Neural cell (in vitro differentiated cells): ENCODE measurements around the gene RIN3. TPM values are rescaled to one million over a fixed set of nuclear protein-coding genes. Genes with fewer than 3 reads are reported as not detected.

Experiments used
- H2AFZ ChIP-seq: fragments of 200-600, 300-800 bp; sonication (generic), shearing (Covaris generic); 2 replicates; pipeline ENCODE4 v1.6.0; 2014; ENCODE audit warnings: low read depth, mild to moderate bottlenecking, antibody characterized with exemption, low read length, moderate library complexity
- H3F3A ChIP-seq: fragments of 200-600 bp; shearing (Covaris generic); 2 replicates; pipeline ENCODE4 v1.6.1; 2016; ENCODE audit warnings: mild to moderate bottlenecking, moderate library complexity, mixed read lengths, antibody characterized with exemption, low read length; ENCODE audit not compliant: insufficient read depth, poor library complexity, severe bottlenecking
- H3K27ac ChIP-seq: fragments of 200-600, 300-800 bp; sonication (generic), shearing (Covaris generic); 2 replicates; pipeline ENCODE4 v1.5.1; 2014; ENCODE audit warnings: mild to moderate bottlenecking, low read length, moderate library complexity
- H3K27me3 ChIP-seq: fragments of 300-800, 200-600 bp; sonication (generic), shearing (Covaris generic); 2 replicates; pipeline ENCODE4 v1.6.0; 2014; ENCODE audit warnings: mild to moderate bottlenecking, low read depth, low read length, moderate library complexity; ENCODE audit not compliant: insufficient read depth
- H3K36me3 ChIP-seq: fragments of 300-800, 200-600 bp; sonication (generic), shearing (Covaris generic); 2 replicates; pipeline ENCODE4 v1.5.1; 2014; ENCODE audit warnings: mild to moderate bottlenecking, antibody characterized with exemption, low read length, moderate library complexity; ENCODE audit not compliant: insufficient read depth
- H3K4me2 ChIP-seq: fragments of 300-800, 200-600 bp; sonication (generic), shearing (Covaris generic); 2 replicates; pipeline ENCODE4 v1.6.0; 2014; ENCODE audit warnings: mild to moderate bottlenecking, low read length
- H3K4me3 ChIP-seq: fragments of 300-800, 200-600 bp; sonication (generic), shearing (Covaris generic); 2 replicates; pipeline ENCODE4 v1.5.1; 2014; ENCODE audit warnings: mild to moderate bottlenecking, low read length, moderate library complexity
- H3K79me2 ChIP-seq: fragments of 200-600 bp; shearing (Covaris generic); replicated peaks from 2 replicates; pipeline ENCODE4 v1.6.0; 2014; ENCODE audit warnings: mild to moderate bottlenecking, low read length, moderate library complexity; ENCODE audit not compliant: insufficient read depth
- H3K9ac ChIP-seq: fragments of 300-800, 200-600 bp; sonication (generic), shearing (Covaris generic); 2 replicates; pipeline ENCODE4 v1.6.1; 2016; ENCODE audit warnings: mild to moderate bottlenecking, low read length, mixed read lengths
- H3K9me2 ChIP-seq: fragments of 200-600 bp; shearing (Covaris generic); 2 replicates; pipeline ENCODE4 v1.6.1; 2016; ENCODE audit warnings: mild to moderate bottlenecking, low read length, mixed read lengths; ENCODE audit not compliant: insufficient read depth
- H3K9me3 ChIP-seq: fragments of 200-600, 300-800 bp; sonication (generic), shearing (Covaris generic); 2 replicates; pipeline ENCODE4 v1.6.1; 2016; ENCODE audit warnings: mild to moderate bottlenecking, mixed run types, low read length, moderate library complexity, mixed read lengths
- H4K20me1 ChIP-seq: fragments of 200-600 bp; shearing (Covaris generic); 2 replicates; pipeline ENCODE4 v1.6.1; 2016; ENCODE audit warnings: mild to moderate bottlenecking, mixed run types; ENCODE audit not compliant: insufficient read depth
- EP300 ChIP-seq: fragments of 450-650 bp; conservative IDR thresholded peaks from 2 replicates; pipeline ENCODE4 v1.6.1; 2014; ENCODE audit warnings: antibody characterized with exemption, mild to moderate bottlenecking, moderate library complexity; ENCODE audit not compliant: poor library complexity, severe bottlenecking
- EZH2 ChIP-seq: fragments of 200-600, 300-800 bp; shearing (Covaris generic), sonication (generic); IDR thresholded peaks from 2 replicates; pipeline ENCODE4 v1.6.1; 2014; ENCODE audit warnings: antibody characterized with exemption, low read length, borderline replicate concordance, mild to moderate bottlenecking; ENCODE audit not compliant: insufficient read depth, poor library complexity, severe bottlenecking
- MXI1 ChIP-seq: fragments of 450-650 bp; conservative IDR thresholded peaks from 2 replicates; pipeline ENCODE4 v1.6.1; 2014; ENCODE audit warnings: antibody characterized with exemption, mild to moderate bottlenecking; ENCODE audit not compliant: poor library complexity, severe bottlenecking
- POLR2AphosphoS5 ChIP-seq: IDR thresholded peaks from 2 replicates; pipeline ENCODE4 v1.6.1; 2012
- RAD21 ChIP-seq: fragments of 450-650 bp; conservative IDR thresholded peaks from 2 replicates; pipeline ENCODE4 v1.6.1; 2014; ENCODE audit warnings: antibody characterized with exemption, mild to moderate bottlenecking, moderate library complexity
- SMC3 ChIP-seq: fragments of 450-650 bp; conservative IDR thresholded peaks from 2 replicates; pipeline ENCODE4 v1.6.1; 2014; ENCODE audit warnings: antibody characterized with exemption, mild to moderate bottlenecking, moderate library complexity; ENCODE audit not compliant: poor library complexity
- TAF1 ChIP-seq: IDR thresholded peaks from 2 replicates; pipeline ENCODE4 v1.6.1; 2012; ENCODE audit warnings: low read depth
- polyA plus RNA-seq: library from polyadenylated mRNA; depleted of rRNA; stranded (reverse); fragments of >200 nt; gene quantifications from 2 replicates; pipeline ENCODE4 v1.2.3, GENCODE V29; 2014
- TF ChIP-seq, protein P1 (sequence below): IDR thresholded peaks from 2 replicates; pipeline ENCODE4 v1.6.1; 2012; ENCODE audit warnings: borderline replicate concordance
- TF ChIP-seq, protein P2 (sequence below): fragments of 450-650 bp; IDR thresholded peaks from 2 replicates; pipeline ENCODE4 v1.5.1; 2014; ENCODE audit warnings: antibody characterized with exemption, mild to moderate bottlenecking, moderate library complexity; ENCODE audit not compliant: poor library complexity, severe bottlenecking

Gene RIN3
- polyA plus RNA-seq, 1 donor from 2014 or later = not detected

DNA sequence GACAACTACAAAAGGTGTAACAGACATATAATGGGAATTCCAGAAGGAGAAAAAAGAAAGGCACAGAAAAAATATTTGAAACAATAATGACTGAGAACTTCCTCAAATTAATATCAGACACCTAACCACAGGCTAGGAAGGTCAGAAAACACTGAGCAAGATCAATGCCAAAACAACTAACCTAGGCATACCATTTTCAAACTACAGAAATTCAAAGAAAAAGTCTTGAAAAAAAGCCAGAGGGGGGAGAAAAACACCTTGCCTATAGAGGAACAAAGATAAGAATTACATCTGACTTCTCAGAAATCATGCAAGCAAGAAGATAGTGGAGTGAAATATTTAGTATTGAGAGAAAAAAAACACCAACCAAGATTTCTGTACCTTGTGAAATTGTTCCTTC is 77.8 kb downstream of the RIN3 start:
- TF ChIP-seq TAF1 = no peak
- TF ChIP-seq, protein P1, sequence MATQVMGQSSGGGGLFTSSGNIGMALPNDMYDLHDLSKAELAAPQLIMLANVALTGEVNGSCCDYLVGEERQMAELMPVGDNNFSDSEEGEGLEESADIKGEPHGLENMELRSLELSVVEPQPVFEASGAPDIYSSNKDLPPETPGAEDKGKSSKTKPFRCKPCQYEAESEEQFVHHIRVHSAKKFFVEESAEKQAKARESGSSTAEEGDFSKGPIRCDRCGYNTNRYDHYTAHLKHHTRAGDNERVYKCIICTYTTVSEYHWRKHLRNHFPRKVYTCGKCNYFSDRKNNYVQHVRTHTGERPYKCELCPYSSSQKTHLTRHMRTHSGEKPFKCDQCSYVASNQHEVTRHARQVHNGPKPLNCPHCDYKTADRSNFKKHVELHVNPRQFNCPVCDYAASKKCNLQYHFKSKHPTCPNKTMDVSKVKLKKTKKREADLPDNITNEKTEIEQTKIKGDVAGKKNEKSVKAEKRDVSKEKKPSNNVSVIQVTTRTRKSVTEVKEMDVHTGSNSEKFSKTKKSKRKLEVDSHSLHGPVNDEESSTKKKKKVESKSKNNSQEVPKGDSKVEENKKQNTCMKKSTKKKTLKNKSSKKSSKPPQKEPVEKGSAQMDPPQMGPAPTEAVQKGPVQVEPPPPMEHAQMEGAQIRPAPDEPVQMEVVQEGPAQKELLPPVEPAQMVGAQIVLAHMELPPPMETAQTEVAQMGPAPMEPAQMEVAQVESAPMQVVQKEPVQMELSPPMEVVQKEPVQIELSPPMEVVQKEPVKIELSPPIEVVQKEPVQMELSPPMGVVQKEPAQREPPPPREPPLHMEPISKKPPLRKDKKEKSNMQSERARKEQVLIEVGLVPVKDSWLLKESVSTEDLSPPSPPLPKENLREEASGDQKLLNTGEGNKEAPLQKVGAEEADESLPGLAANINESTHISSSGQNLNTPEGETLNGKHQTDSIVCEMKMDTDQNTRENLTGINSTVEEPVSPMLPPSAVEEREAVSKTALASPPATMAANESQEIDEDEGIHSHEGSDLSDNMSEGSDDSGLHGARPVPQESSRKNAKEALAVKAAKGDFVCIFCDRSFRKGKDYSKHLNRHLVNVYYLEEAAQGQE = no peak
- no peak for TF ChIP-seq SMC3
- no peak for TF ChIP-seq POLR2AphosphoS5
- no peak for TF ChIP-seq EP300
- TF ChIP-seq, protein P2, sequence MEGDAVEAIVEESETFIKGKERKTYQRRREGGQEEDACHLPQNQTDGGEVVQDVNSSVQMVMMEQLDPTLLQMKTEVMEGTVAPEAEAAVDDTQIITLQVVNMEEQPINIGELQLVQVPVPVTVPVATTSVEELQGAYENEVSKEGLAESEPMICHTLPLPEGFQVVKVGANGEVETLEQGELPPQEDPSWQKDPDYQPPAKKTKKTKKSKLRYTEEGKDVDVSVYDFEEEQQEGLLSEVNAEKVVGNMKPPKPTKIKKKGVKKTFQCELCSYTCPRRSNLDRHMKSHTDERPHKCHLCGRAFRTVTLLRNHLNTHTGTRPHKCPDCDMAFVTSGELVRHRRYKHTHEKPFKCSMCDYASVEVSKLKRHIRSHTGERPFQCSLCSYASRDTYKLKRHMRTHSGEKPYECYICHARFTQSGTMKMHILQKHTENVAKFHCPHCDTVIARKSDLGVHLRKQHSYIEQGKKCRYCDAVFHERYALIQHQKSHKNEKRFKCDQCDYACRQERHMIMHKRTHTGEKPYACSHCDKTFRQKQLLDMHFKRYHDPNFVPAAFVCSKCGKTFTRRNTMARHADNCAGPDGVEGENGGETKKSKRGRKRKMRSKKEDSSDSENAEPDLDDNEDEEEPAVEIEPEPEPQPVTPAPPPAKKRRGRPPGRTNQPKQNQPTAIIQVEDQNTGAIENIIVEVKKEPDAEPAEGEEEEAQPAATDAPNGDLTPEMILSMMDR = no peak
- no peak for TF ChIP-seq EZH2
- TF ChIP-seq RAD21 = no peak
- TF ChIP-seq MXI1 = no peak
- H3K36me3 ChIP-seq = no peaks in the 10 kb centered on the region

DNA sequence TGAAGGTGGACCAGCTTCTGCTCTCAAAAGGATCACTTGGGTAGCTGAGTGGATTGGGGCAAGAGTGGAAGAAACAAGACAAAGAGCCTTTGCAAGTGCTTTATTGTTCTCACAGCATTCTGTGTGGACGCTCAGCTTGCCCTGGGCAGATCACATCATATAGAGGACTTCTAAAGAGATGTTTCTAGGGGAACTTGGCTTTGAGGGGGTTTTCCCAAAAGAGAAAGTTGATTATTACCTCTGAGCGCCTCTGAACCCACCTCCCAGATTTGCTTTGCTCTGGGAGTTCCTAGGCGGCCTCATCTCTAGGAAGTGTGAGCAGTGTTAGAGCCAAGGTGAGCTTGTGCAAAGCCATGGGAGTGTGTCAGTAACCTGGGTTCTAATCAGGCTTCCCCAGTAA is 81.7 kb downstream of the RIN3 start:
- H3K9me3 ChIP-seq = no peaks in the 10 kb centered on the region
- no peak overlapping the region for H3K4me2 ChIP-seq
- no peaks in the 10 kb centered on the region for H3K79me2 ChIP-seq
- H3F3A ChIP-seq = no peaks in the 10 kb centered on the region
- no peak overlapping the region for H3K27ac ChIP-seq
- H3K36me3 ChIP-seq = no peaks in the 10 kb centered on the region
- H4K20me1 ChIP-seq = no peaks in the 10 kb centered on the region
- no peak overlapping the region for H3K4me3 ChIP-seq
- no peak overlapping the region for H2AFZ ChIP-seq
- no peaks in the 10 kb centered on the region for H3K9me2 ChIP-seq
- TF ChIP-seq EZH2 (no peak), RAD21 (no peak), SMC3 (no peak), EP300 (no peak), MXI1 (no peak), TAF1 (no peak), POLR2AphosphoS5 (no peak)
- TF ChIP-seq, protein P2 = no peak
- TF ChIP-seq, protein P1 = no peak
- no peak overlapping the region for H3K9ac ChIP-seq
- H3K27me3 ChIP-seq = no peaks in the 10 kb centered on the region

More for the DNA sequence above, 77.8 kb downstream of the RIN3 start:
- Histone ChIP-seq H3K4me2 (no peak overlapping the region), H3K27me3 (no peaks in the 10 kb centered on the region), H3K9ac (no peak overlapping the region), H3K4me3 (no peak overlapping the region), H3K9me3 (no peaks in the 10 kb centered on the region), H3F3A (no peaks in the 10 kb centered on the region), H3K27ac (no peak overlapping the region), H3K79me2 (no peaks in the 10 kb centered on the region), H4K20me1 (no peaks in the 10 kb centered on the region), H2AFZ (no peak overlapping the region), H3K9me2 (no peaks in the 10 kb centered on the region)
